ENCODE results near the gene ERCC6L2.
A peak's percentile ranks its signal among the peaks of the same experiment; 100 is the strongest.

GRCh38 chr9:95875305-95876137 is at the start of gene ERCC6L2:
- peak; percentile 90 for TF ChIP-seq POLR2AphosphoS5 (IDR thresholded peaks at IDR 0.05; ENCODE audit: low read depth, low read length)
- TF ChIP-seq CTBP2 (IDR thresholded peaks at IDR 0.05; ENCODE audit: borderline replicate concordance, insufficient read depth, insufficient read length, low read length) = no peak
- peak in 1 of 3 experiments; percentile 1; a peak in 1 of 4 replicates for TF ChIP-seq CTCF (IDR thresholded peaks at IDR 0.05; ENCODE audit: control extremely low read depth in 1 of 3, insufficient read depth in 1 of 3, low read depth in 1 of 3, low read length in 3 of 3)
- TF ChIP-seq POLR2A (IDR thresholded peaks at IDR 0.05; ENCODE audit: control extremely low read depth in 1 of 2, low read depth in 2 of 2, low read length in 2 of 2) = peak; percentile 99
- no peak for TF ChIP-seq EZH2 (IDR thresholded peaks at IDR 0.05; ENCODE audit: low read depth, low read length, severe bottlenecking)
- TF ChIP-seq EP300 (IDR thresholded peaks at IDR 0.05; ENCODE audit: borderline replicate concordance in 1 of 2, low read depth in 2 of 2, low read length in 2 of 2) = peak in 1 of 2 experiments; percentile 76; a peak in 1 of 3 replicates
- TF ChIP-seq TAF7 (optimal IDR thresholded peaks at IDR 0.05; ENCODE audit: borderline replicate concordance, low read depth, low read length) = peak; percentile 78
- no peak for TF ChIP-seq JUN (IDR thresholded peaks at IDR 0.05; ENCODE audit: low read depth, low read length)
- 0 out of 2 replicates have a peak, but pooled peaks have one; percentile 24 for TF ChIP-seq JUND (IDR thresholded peaks at IDR 0.05; ENCODE audit: low read length)
- no peak for TF ChIP-seq CEBPB (IDR thresholded peaks at IDR 0.05; ENCODE audit: low read depth, low read length)
